ENCODE results near the gene RIMOC1. TPM values are rescaled to one million over a fixed set of nuclear protein-coding genes. Genes with fewer than 3 reads are reported as not detected.

RIMOC1 gene
- total RNA-seq, 4 donors from 2014 or later, result 20.1 to 27.9 (median 24.6) TPM

GRCh38 chr5:41924526-41924871 lies 20.4 kb downstream of the RIMOC1 start:
- H3K9me3 ChIP-seq, result no peaks in the 10 kb centered on the region
- peaks cover 0 to 7% of the 10 kb centered on the region in 2 donors for H3K4me1 ChIP-seq
- peaks cover 0 to 5% of the 10 kb centered on the region in 2 donors for H3K36me3 ChIP-seq
- no peaks in the 10 kb centered on the region for H3K27me3 ChIP-seq
- intact Hi-C loops (cut with DNase I), result no loop called here
- peak overlapping the region in 1 of 3 donors; percentile 87 for H3K4me3 ChIP-seq (replicated peaks in 1 of 3)
- DNase-seq, result no peak
- no peak for TF ChIP-seq CTCF (IDR thresholded peaks at IDR 0.05)
- no peak for TF ChIP-seq POLR2A (IDR thresholded peaks at IDR 0.05)
- H3K27ac ChIP-seq, result peak overlapping the region; percentile 94 to 98 (median 98)
- 75 to 80% methylated on average over 4 of the region's 4 CpGs for WGBS, 2 donors

GRCh38 chr5:41924872-41925554 lies 20.9 kb downstream of the RIMOC1 start, which contains the start of gene FBXO4:
FBXO4 (plus strand) TSS chr5:41925281; CDS start chr5:41925310, 29 bp downstream.
- 11% methylated on average over 11 to 12 of the region's 60 CpGs for WGBS, 2 donors
- TF ChIP-seq POLR2A (IDR thresholded peaks at IDR 0.05) (peak in 1 of 2 donors; percentile 76), CTCF (IDR thresholded peaks at IDR 0.05) (peak in 5 of 6 experiments; percentile 19 to 64 (median 27))
- peaks cover 0 to 5% of the 10 kb centered on the region in 2 donors for H3K36me3 ChIP-seq
- peak within 1 kb of the TSS; percentile 94 to 98 (median 98) for H3K27ac ChIP-seq
- intact Hi-C loops (cut with DNase I), result no loop called here
- peaks cover 0 to 7% of the 10 kb centered on the region in 2 donors for H3K4me1 ChIP-seq
- H3K4me3 ChIP-seq (replicated peaks in 1 of 3), result peak within 1 kb of the TSS; percentile 39 to 87 (median 56)
- H3K9me3 ChIP-seq, result no peaks in the 10 kb centered on the region
- DNase-seq, result peak; percentile 81 to 84
- H3K27me3 ChIP-seq, result no peaks in the 10 kb centered on the region

GRCh38 chr5:41925555-41925951 lies 21.4 kb downstream of the RIMOC1 start:
- intact Hi-C loops (cut with DNase I), result no loop called here
- Histone ChIP-seq H3K27me3 (no peaks in the 10 kb centered on the region), H3K36me3 (peaks cover 0 to 5% of the 10 kb centered on the region in 2 donors), H3K4me3 (replicated peaks in 1 of 3) (peak overlapping the region; percentile 39 to 87 (median 56)), H3K9me3 (no peaks in the 10 kb centered on the region), H3K4me1 (peaks cover 0 to 7% of the 10 kb centered on the region in 2 donors), H3K27ac (peak overlapping the region; percentile 94 to 98 (median 98))
- 1 to 4% methylated on average over 6 to 8 of the region's 18 CpGs for WGBS, 2 donors
- no peak for TF ChIP-seq POLR2A (IDR thresholded peaks at IDR 0.05)
- no peak for TF ChIP-seq CTCF (IDR thresholded peaks at IDR 0.05)
- peak; percentile 45 to 50 for DNase-seq

GRCh38 chr5:41927604-41928003 lies 23.5 kb downstream of the RIMOC1 start:
- Histone ChIP-seq H3K27ac (no peak overlapping the region), H3K27me3 (no peaks in the 10 kb centered on the region), H3K4me1 (peaks cover 0 to 7% of the 10 kb centered on the region in 2 donors), H3K4me3 (replicated peaks in 1 of 3) (no peak overlapping the region), H3K36me3 (peaks cover 0 to 4% of the 10 kb centered on the region in 2 donors), H3K9me3 (no peaks in the 10 kb centered on the region)
- no peak for TF ChIP-seq POLR2A (IDR thresholded peaks at IDR 0.05)
- TF ChIP-seq CTCF (IDR thresholded peaks at IDR 0.05), result no peak
- intact Hi-C loops (cut with DNase I), result no loop called here
- 94 to 97% methylated on average over 4 of the region's 4 CpGs for WGBS, 2 donors
- no peak for DNase-seq

- TF ChIP-seq CTCF (IDR thresholded peaks at IDR 0.05) (no peak), POLR2A (IDR thresholded peaks at IDR 0.05) (no peak)
- peaks cover 0 to 7% of the 10 kb centered on the region in 2 donors for H3K4me1 ChIP-seq
- no peak for DNase-seq
- H3K9me3 ChIP-seq, result no peaks in the 10 kb centered on the region
- H3K27ac ChIP-seq, result no peak overlapping the region
- H3K4me3 ChIP-seq (replicated peaks in 1 of 3), result no peak overlapping the region
- no peaks in the 10 kb centered on the region for H3K27me3 ChIP-seq
- peaks cover 0 to 4% of the 10 kb centered on the region in 2 donors for H3K36me3 ChIP-seq
- intact Hi-C loops (cut with DNase I), result no loop called here
Measured at GRCh38 chr5:41929035-41929434, 24.9 kb downstream of the RIMOC1 start.

Data from thyroid gland (tissue), 4 donors.